SK-N-SH treated with all-trans-retinoic acid at 6 μM for 48 hours (cell line): ENCODE measurements around the gene CPNE5.

Source experiments
- ATAC-seq: fragments of 200-7000 bp; cut with Tn5 transposase; 3 replicates; pipeline ENCODE4 v1.9.1; 2020; ENCODE audit warnings: mild to moderate bottlenecking, moderate library complexity
- ARNTL ChIP-seq: fragments of 450-650 bp; formaldehyde crosslinking; IDR thresholded peaks from 2 replicates; pipeline ENCODE4 v1.5.0; 2020; ENCODE audit warnings: low read depth, mild to moderate bottlenecking, moderate library complexity, borderline replicate concordance
- BACH2 ChIP-seq: fragments of 250-450 bp; sonication (Bioruptor Pico); IDR thresholded peaks from 2 replicates; pipeline ENCODE4 v1.9.0; 2021; ENCODE audit warnings: mild to moderate bottlenecking, borderline replicate concordance
- CREB5 ChIP-seq: fragments of 250-450 bp; sonication (Bioruptor Pico); IDR thresholded peaks from 2 replicates; pipeline ENCODE4 v1.5.1; 2020; ENCODE audit warnings: low read depth, mild to moderate bottlenecking, moderate library complexity
- CSDC2 ChIP-seq: fragments of 250-450 bp; sonication (Bioruptor Pico); IDR thresholded peaks from 2 replicates; pipeline ENCODE4 v1.5.0; 2020; ENCODE audit warnings: mild to moderate bottlenecking, moderate library complexity
- ESRRG ChIP-seq: fragments of 250-450 bp; sonication (Bioruptor Pico); IDR thresholded peaks from 2 replicates; pipeline ENCODE4 v1.6.1; 2021; ENCODE audit warnings: mild to moderate bottlenecking
- GLIS3 ChIP-seq: fragments of 250-450 bp; sonication (Bioruptor Pico); IDR thresholded peaks from 2 replicates; pipeline ENCODE4 v1.5.0; 2020; ENCODE audit warnings: mild to moderate bottlenecking, moderate library complexity
- OSR1 ChIP-seq: fragments of 250-450 bp; sonication (Bioruptor Pico); IDR thresholded peaks from 2 replicates; pipeline ENCODE4 v1.8.0; 2022; ENCODE audit warnings: moderate library complexity, mild to moderate bottlenecking, inconsistent platforms
- PATZ1 ChIP-seq: fragments of 250-450 bp; sonication (Bioruptor Pico); IDR thresholded peaks from 2 replicates; pipeline ENCODE4 v1.8.0; 2020; ENCODE audit warnings: mild to moderate bottlenecking, moderate library complexity, borderline replicate concordance
- POU6F1 ChIP-seq: fragments of 250-450 bp; sonication (Bioruptor Pico); IDR thresholded peaks from 2 replicates; pipeline ENCODE4 v1.8.0; 2021; ENCODE audit warnings: low read depth, mild to moderate bottlenecking, moderate library complexity, borderline replicate concordance
- PPARA ChIP-seq: fragments of 250-450 bp; sonication (Bioruptor Pico); IDR thresholded peaks from 2 replicates; pipeline ENCODE4 v1.5.0; 2020; ENCODE audit warnings: mild to moderate bottlenecking, borderline replicate concordance
- RARB ChIP-seq: fragments of 250-450 bp; sonication (Bioruptor Pico); IDR thresholded peaks from 2 replicates; pipeline ENCODE4 v1.8.0; 2021; ENCODE audit warnings: mild to moderate bottlenecking, moderate library complexity
- SNAI2 ChIP-seq: fragments of 250-450 bp; sonication (Bioruptor Pico); IDR thresholded peaks from 2 replicates; pipeline ENCODE4 v1.5.0; 2020; ENCODE audit warnings: mild to moderate bottlenecking, moderate library complexity
- TOX ChIP-seq: fragments of 250-450 bp; sonication (Bioruptor Pico); IDR thresholded peaks from 2 replicates; pipeline ENCODE4 v1.8.0; 2021; ENCODE audit warnings: mild to moderate bottlenecking, moderate library complexity, borderline replicate concordance
- TSHZ2 ChIP-seq: fragments of 250-450 bp; sonication (Bioruptor Pico); IDR thresholded peaks from 2 replicates; pipeline ENCODE4 v1.5.0; 2020; ENCODE audit warnings: mild to moderate bottlenecking, moderate library complexity
- ZC3H10 ChIP-seq: fragments of 250-450 bp; sonication (Bioruptor Pico); IDR thresholded peaks from 2 replicates; pipeline ENCODE4 v1.5.1; 2021; ENCODE audit warnings: mild to moderate bottlenecking, moderate library complexity
- ZFP3 ChIP-seq: fragments of 250-450 bp; sonication (Bioruptor Pico); IDR thresholded peaks from 2 replicates; pipeline ENCODE4 v1.5.0; 2020; ENCODE audit warnings: mild to moderate bottlenecking, moderate library complexity
- ZFP30 ChIP-seq: fragments of 450-650 bp; formaldehyde crosslinking; IDR thresholded peaks from 2 replicates; pipeline ENCODE4 v1.5.0; 2022; ENCODE audit warnings: mild to moderate bottlenecking, moderate library complexity
- ZNF70 ChIP-seq: fragments of 450-650 bp; formaldehyde crosslinking; IDR thresholded peaks from 2 replicates; pipeline ENCODE4 v1.5.0; 2020; ENCODE audit warnings: mild to moderate bottlenecking, moderate library complexity
- ZNF8 ChIP-seq: fragments of 450-650 bp; formaldehyde crosslinking; IDR thresholded peaks from 2 replicates; pipeline ENCODE4 v1.5.0; 2020; ENCODE audit warnings: mild to moderate bottlenecking, moderate library complexity

CPNE5 gene

GRCh38 chr6:36735110-36736071, 103.9 kb downstream of the CPNE5 start (continued):
- TF ChIP-seq TSHZ2 (CRISPR knock-in tag) (no peak), PATZ1 (CRISPR knock-in tag) (no peak)

GRCh38 chr6:36734486-36735060, 104.7 kb downstream of the CPNE5 start:
- TF ChIP-seq SNAI2 (no peak), CREB5 (CRISPR knock-in tag) (no peak), ZNF70 (CRISPR knock-in tag) (no peak), RARB (CRISPR knock-in tag) (no peak), POU6F1 (no peak), ZFP30 (CRISPR knock-in tag) (no peak), ARNTL (CRISPR knock-in tag) (no peak), ZC3H10 (CRISPR knock-in tag) (no peak), ESRRG (CRISPR knock-in tag) (no peak), BACH2 (no peak), PPARA (no peak), TOX (CRISPR knock-in tag) (no peak), ZNF8 (no peak), ZFP3 (CRISPR knock-in tag) (no peak), CSDC2 (CRISPR knock-in tag) (no peak), OSR1 (CRISPR knock-in tag) (no peak), TSHZ2 (CRISPR knock-in tag) (no peak), GLIS3 (no peak), PATZ1 (CRISPR knock-in tag) (no peak)
- ATAC-seq, result no peak
